A549 (cell line): ENCODE data around the gene MAGEC1.
"Not testable (repeated sequence)": the region's sequence is repeated elsewhere in the genome, so short reads cannot be mapped to it uniquely, and the experiment has no call there.

Source experiments
- ATOH8 ChIP-seq: fragments of 250-450 bp; sonication (Bioruptor Pico); IDR thresholded peaks from 2 replicates; pipeline ENCODE4 v1.5.0; 2020; ENCODE audit warnings: low read depth, mild to moderate bottlenecking, moderate library complexity
- CBX2 ChIP-seq: fragments of 200-600 bp; sonication (generic); IDR thresholded peaks from 2 replicates; pipeline ENCODE4 v1.6.1; 2016; ENCODE audit warnings: low read depth, mild to moderate bottlenecking, borderline replicate concordance
- CTCF ChIP-seq: fragments of >200 bp; sonication (Bioruptor Twin); formaldehyde crosslinking; IDR thresholded peaks from 3 replicates; pipeline ENCODE4 v1.5.1; 2016
- FOSL2 ChIP-seq, 2 experiments: fragments of 450-650 bp in 1 of 2; fragments of >200 bp in 1 of 2; sonication (Bioruptor Twin) in 1 of 2; formaldehyde crosslinking; IDR thresholded peaks; 2 replicates each; pipeline versions ENCODE4 v1.5.0 to v1.6.1; 2016 to 2020; ENCODE audit warnings: mild to moderate bottlenecking in 1 of 2, moderate library complexity in 1 of 2
- MAFK ChIP-seq: fragments of 450-650 bp; IDR thresholded peaks from 2 replicates; pipeline ENCODE4 v1.6.1; 2014; ENCODE audit not compliant: partially characterized antibody
- POLR2A ChIP-seq: IDR thresholded peaks from 2 replicates; pipeline ENCODE4 v1.6.1; 2012; ENCODE audit warnings: mild to moderate bottlenecking, low read length
- REST ChIP-seq: fragments of 200-600 bp; sonication (generic); IDR thresholded peaks from 2 replicates; pipeline ENCODE4 v1.6.1; 2016; ENCODE audit warnings: antibody characterized with exemption, mild to moderate bottlenecking, moderate library complexity
- SMC3 ChIP-seq: fragments of >200 bp; sonication (Bioruptor Twin); formaldehyde crosslinking; IDR thresholded peaks from 3 replicates; pipeline ENCODE4 v1.6.1; 2018; ENCODE audit warnings: inconsistent platforms
- USF2 ChIP-seq: fragments of 450-650 bp; IDR thresholded peaks from 2 replicates; pipeline ENCODE4 v1.6.1; 2014; ENCODE audit warnings: antibody characterized with exemption
- TF ChIP-seq, protein P1 (sequence below): IDR thresholded peaks from 2 replicates; pipeline ENCODE4 v1.6.1; 2012; ENCODE audit warnings: low read depth, borderline replicate concordance

- TF ChIP-seq CBX2; REST; FOSL2 (IDR thresholded peaks at IDR 0.05); FOSL2 (CRISPR knock-in tag; IDR thresholded peaks at IDR 0.05); ATOH8; USF2; CTCF; SMC3; MAFK; POLR2A: not testable (repeated sequence)
- TF ChIP-seq, protein P1, sequence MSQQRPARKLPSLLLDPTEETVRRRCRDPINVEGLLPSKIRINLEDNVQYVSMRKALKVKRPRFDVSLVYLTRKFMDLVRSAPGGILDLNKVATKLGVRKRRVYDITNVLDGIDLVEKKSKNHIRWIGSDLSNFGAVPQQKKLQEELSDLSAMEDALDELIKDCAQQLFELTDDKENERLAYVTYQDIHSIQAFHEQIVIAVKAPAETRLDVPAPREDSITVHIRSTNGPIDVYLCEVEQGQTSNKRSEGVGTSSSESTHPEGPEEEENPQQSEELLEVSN, result not testable (repeated sequence)
Observed at GRCh38 chrX:141888811-141889210, 14.9 kb upstream of the MAGEC1 start.
